Measurements from ENCODE around the gene LAMA2.
"Not testable (repeated sequence)": the region's sequence is repeated elsewhere in the genome, so short reads cannot be mapped to it uniquely, and the experiment has no call there.

The LAMA2 gene

GRCh38 chr6:129115471-129115870 lies 232.5 kb downstream of the LAMA2 start:
- DNase-seq (ENCODE audit: low read depth in 2 of 2): no peak

DNA sequence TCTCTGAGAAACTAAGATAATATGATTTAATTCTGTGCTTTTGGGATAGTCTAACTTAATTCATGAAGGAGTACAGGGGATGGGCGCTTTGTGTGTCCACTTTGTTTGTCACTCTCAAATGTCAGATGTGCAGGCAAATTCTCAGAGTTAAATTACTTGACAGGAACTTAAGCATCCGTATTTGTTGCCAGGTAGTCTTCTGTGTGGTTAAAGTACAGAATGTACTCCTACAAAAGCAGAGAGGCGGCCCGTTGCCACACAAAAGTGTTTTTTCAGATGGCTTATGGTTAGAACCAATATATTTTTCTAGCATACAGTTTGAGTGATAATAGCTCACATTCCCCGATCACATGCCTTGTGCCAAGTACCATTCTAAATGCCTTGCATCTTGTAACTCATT lies 234.4 kb downstream of the LAMA2 start:
- no peak for DNase-seq (ENCODE audit: low read depth in 2 of 2)

- DNase-seq (ENCODE audit: low read depth in 2 of 2): no peak
Measured at GRCh38 chr6:129120856-129121638, 238.1 kb downstream of the LAMA2 start.

DNA sequence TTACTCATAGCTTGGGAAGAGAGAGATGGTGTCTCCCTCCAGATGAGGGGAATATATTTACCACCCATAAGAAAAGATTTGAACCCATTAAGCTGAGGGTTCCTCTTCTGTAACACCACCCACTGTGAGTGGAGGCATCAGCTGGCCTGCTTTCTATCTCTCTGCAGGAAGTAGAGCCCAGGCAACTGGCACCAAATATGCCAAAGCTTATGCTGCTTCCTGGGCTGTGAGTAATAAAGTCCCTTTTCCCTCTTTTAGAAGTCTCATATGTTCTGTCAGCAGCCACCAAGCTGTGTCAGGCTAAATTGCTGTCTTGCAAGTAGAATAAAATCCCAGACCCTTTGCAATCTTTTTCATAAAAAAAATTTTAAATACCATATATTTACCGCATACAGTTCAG lies 241.4 kb downstream of the LAMA2 start:
- no peak for DNase-seq (ENCODE audit: low read depth in 2 of 2)

DNA sequence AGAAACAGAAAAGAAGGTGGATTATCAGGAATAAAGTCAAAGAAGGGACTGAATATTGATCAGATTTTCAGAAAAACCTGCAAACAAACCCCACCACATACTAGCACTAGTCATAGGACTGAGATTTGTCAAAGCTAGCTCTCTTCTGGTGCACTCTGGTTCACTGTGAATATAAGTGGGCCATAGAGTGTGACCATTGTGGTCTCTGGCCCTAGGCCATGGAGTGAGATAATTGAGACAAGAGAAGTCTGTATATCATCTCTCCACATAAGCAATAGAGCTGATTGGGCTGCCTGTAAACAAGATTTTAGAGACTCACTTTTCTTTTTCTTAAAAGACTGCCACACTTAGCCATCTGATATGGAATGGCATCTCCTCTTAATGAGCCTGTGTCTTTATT lies 247.2 kb downstream of the LAMA2 start:
- no peak for DNase-seq (ENCODE audit: low read depth in 2 of 2)

DNA sequence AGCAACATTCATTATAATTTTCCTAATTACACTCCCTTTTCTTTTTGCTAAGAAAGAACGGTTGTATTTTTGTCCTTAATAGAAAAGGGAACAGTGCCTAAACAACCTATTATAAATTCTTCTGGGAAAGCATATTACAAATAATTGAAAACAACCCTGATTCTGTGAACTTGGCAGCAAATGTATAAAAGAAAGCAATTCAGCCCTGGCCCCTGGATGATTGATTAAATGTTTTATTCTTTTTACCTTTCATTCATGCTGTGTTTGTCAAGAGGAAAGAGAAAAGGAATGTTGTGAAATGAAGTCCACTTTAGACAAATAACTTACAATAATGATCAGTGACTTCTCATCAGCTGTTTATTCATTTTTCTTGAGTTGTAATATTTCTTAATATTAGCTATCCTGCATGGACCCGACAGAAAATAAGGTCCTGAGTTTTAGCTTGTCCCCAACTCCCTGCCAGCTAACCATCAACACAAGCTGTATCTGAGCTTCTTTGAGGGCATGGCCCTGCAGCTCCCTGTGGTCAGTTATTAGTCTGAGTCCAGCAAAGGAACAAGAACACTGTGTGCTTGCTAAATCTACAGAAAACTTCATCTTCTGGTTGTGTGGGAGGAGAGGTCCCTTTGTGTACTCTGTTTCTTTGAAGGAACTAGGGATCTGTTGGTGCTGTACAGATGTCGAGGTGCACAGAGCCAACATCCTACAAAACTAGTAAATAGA lies 248.2 kb downstream of the LAMA2 start:
- no peak for DNase-seq (ENCODE audit: low read depth in 2 of 2)

GRCh38 chr6:129133770-129134192 lies 250.8 kb downstream of the LAMA2 start:
- no peak for DNase-seq (ENCODE audit: low read depth in 2 of 2)

DNA sequence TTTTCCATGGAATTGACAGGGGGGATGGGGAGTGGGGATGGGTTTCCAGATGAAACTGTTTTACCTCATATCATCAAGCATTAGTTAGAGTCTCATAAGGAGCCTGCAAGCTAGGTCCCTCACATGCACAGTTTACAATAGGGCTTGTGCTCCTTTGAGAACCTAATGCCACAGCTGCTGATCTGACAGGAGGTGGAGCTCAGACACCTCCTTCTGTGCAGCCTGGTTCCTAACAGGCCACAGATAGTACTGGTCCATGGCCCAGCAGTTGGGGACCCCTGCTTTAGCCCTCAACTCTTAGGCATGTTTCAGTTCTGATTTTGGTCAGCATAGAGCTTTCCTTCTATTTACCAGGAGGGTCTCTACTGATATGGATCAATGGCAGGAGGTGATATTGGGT lies 251.6 kb downstream of the LAMA2 start:
- no peak for DNase-seq (ENCODE audit: low read depth in 2 of 2)

- DNase-seq (ENCODE audit: low read depth in 2 of 2): no peak
Measured at GRCh38 chr6:129135451-129135850, 252.5 kb downstream of the LAMA2 start.

DNA sequence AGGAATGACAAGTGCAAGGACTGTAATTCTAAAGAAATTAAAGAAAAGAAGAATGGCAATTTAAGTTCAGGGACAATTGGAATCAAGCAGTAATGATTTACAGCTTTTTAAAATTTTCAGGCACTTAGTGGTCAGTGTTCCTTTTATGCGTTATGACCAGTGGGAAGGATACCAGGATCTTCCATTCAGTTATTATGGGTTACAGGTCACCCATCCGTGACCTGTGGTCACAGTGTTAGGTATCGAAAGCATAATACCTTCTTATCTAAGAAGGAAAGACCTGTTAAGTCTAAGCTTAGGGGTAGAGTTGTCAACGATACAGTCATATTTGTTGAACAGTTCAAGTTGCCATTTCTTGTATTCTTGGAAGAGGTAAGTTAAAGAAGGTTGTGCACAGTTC lies 253.8 kb downstream of the LAMA2 start:
- no peak for DNase-seq (ENCODE audit: low read depth in 2 of 2)

GRCh38 chr6:129138739-129139405 lies 255.9 kb downstream of the LAMA2 start:
- no peak for DNase-seq (ENCODE audit: low read depth in 2 of 2)

DNA sequence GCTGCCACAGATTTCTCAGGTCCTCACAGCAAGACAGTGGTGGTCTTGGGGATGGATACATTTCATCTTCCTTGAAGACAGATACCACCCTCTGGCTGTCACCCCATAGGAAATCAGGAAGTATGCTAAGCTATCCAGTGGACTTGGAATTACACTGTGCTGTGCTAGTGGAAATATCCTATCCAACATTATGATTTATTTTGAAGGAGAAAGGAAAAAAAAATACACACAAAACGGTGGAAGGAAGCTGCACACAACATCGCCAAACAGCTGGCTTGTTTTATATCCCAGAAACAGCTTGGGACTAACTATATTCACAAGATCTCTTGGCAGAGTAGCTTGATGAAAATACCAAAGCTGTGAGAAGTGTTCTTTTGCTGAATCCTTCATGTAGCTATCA lies 257.6 kb downstream of the LAMA2 start:
- no peak for DNase-seq (ENCODE audit: low read depth in 2 of 2)

GRCh38 chr6:129141499-129141898 lies 258.6 kb downstream of the LAMA2 start:
- DNase-seq (ENCODE audit: low read depth in 2 of 2): no peak

DNA sequence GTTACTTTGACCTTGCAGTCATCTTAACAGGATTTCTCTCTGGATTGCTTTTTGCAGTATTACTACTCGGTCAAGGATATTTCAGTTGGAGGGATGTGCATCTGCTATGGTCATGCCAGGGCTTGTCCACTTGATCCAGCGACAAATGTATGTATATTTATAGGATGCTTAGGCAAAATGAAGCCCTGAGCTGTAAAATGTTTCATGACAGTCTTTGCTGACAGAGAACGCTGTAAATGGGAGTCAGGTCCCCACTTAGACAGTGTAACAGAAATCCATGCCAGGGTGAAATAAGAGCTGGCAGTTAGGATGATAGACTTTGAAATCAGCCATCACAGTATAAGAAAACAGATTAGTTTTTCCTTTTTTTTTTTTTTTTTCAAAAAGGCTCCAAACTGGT lies 264.0 kb downstream of the LAMA2 start:
- no peak for DNase-seq (ENCODE audit: low read depth in 2 of 2)

DNA sequence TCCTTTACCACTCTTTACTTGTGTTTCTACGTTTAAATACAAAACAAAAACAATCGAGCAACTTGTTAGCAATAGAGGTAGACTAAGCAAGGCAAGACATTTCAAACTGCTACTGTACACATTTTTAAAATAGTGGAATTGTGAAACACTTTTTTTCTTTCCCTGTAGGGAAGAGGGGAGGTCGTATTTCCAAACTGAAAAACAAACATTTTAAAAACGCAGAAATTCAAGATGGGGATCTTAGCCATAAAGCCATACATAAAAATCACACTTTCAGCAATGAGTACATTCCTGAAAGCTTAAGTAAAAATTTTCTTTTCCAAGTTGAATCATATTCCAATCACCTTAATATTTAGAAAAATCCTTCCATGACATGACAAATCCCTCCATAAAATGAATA lies 267.6 kb downstream of the LAMA2 start:
- no peak for DNase-seq (ENCODE audit: low read depth in 2 of 2)

- DNase-seq (ENCODE audit: low read depth in 2 of 2): no peak
Measured at GRCh38 chr6:129153257-129153656, 270.3 kb downstream of the LAMA2 start.

GRCh38 chr6:129159242-129159641 lies 276.3 kb downstream of the LAMA2 start:
- not testable (repeated sequence) for DNase-seq (ENCODE audit: low read depth in 2 of 2)

GRCh38 chr6:129162605-129163004 lies 279.7 kb downstream of the LAMA2 start:
- DNase-seq (ENCODE audit: low read depth in 2 of 2): no peak

DNA sequence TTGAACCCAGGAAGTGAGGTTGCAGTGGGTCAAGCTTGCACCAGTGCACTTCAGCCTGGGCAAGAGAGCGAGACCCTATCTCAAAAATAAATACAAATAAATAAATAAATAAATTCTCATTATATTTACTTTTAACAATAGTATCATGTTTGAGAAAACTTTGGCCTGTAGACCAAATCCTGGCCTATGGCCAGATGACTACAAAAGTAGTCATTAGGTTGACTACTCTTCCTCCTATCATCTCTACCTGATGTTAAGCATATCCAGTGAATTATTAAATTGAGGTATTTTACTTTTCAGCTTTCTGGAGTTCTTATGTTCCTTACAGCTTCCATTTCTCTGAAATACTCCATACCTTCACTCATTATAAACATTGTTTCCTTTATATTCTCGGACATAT lies 280.6 kb downstream of the LAMA2 start:
- no peak for DNase-seq (ENCODE audit: low read depth in 2 of 2)

DNA sequence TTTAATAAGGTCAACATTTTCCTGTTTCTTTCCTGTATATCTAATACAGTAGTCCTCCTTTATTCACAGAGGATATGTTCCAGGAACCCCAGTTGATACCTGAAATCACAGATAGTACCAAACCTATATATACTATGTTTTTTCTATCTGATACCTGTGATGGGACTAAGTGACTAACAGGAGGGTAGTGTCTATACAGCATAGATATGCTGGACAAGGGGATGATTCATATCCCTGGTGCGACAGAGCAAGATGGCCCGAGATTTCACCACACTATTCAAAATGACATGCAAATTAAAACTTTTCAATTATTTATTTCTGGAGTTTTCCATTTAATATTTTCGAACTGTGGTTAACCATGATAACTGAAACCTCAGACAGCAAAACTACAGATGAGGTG lies 281.1 kb downstream of the LAMA2 start:
- no peak for DNase-seq (ENCODE audit: low read depth in 2 of 2)

GRCh38 chr6:129172279-129172995 lies 289.5 kb downstream of the LAMA2 start:
- DNase-seq (ENCODE audit: low read depth in 2 of 2): not testable (repeated sequence)

- no peak for DNase-seq (ENCODE audit: low read depth in 2 of 2)
Measured at GRCh38 chr6:129175066-129175465, 292.1 kb downstream of the LAMA2 start.

Data from stimulated activated CD8-positive, alpha-beta memory T cell treated with anti-CD3 and anti-CD28 coated beads, Interleukin-15, amount 100 ng/mL, for 4 hours (primary cell).